Hematopoietic multipotent progenitor cell treated with erythropoietin and hydrocortisone succinate and interleukin-3 and kit ligand, for 17 days (in vitro differentiated cells): Measurements from ENCODE around the gene BYSL.
"Not testable (repeated sequence)": the region's sequence is repeated elsewhere in the genome, so short reads cannot be mapped to it uniquely, and the experiment has no call there.

Source experiments
- DNase-seq: peaks from one replicate; pipeline ENCODE4 v3.0.0-alpha.2; 2015; ENCODE audit warnings: low spot score

The BYSL gene

GRCh38 chr6:41942067-41942851 lies 21.0 kb downstream of the BYSL start:
- DNase-seq, result no peak

GRCh38 chr6:41942882-41943281 lies 21.6 kb downstream of the BYSL start:
- DNase-seq, result not testable (repeated sequence)

DNA sequence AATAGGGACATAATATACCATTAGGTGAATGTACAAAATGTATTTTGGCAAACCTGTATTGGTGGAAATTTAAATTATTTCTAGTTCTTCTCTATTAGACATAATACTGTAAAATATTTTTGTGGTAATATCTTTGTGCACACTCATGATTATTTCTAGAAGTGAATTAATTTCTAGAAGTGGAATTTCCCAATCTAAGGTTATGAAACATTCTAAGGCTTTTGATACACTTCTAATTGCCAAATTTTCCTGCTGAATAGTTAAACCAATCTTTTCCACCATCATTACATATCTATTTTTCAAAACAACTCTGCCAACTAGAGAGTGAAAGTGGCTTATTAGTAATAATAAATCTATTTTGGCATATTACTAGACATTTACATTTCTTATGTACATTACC lies 22.2 kb downstream of the BYSL start:
- DNase-seq, result no peak

DNA sequence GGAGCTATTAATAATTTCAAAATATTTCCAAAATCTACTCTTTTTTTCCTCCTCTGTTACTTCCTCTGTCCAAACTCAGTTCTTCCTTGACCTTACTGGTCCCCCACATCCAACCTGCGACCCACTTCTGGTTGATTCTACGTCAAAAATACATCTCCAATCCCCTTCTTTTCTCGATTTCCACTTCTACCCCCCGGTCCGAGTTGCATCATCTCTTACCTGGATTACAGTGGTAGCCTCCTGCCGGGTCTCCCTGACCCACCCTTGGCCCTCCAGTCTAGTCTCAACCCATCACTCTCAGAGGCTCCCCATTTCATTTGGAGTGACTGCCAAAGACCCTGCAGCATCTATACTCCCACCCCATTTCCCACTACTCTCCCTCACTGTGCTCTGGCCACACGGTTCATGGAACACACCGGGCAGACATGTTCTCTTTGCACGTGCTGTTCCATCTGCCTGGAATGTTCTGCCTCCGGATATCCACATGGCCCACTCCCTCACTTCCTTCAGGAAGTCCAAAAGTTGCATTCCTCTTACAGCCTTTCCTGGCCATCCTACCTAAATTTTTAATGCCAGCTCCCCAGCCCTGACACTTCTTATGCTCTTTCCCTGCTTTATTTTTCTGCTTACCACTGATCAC lies 26.4 kb downstream of the BYSL start:
- DNase-seq, result no peak

- DNase-seq, result no peak
These were observed 33.4 kb downstream of the BYSL start for GRCh38 chr6:41954668-41955067.

GRCh38 chr6:41955412-41955811 lies 34.1 kb downstream of the BYSL start:
- DNase-seq, result no peak

GRCh38 chr6:41957117-41957516 lies 35.8 kb downstream of the BYSL start:
- peak; percentile 48 for DNase-seq

- no peak for DNase-seq
These were observed 36.9 kb downstream of the BYSL start for GRCh38 chr6:41958022-41958856.

DNA sequence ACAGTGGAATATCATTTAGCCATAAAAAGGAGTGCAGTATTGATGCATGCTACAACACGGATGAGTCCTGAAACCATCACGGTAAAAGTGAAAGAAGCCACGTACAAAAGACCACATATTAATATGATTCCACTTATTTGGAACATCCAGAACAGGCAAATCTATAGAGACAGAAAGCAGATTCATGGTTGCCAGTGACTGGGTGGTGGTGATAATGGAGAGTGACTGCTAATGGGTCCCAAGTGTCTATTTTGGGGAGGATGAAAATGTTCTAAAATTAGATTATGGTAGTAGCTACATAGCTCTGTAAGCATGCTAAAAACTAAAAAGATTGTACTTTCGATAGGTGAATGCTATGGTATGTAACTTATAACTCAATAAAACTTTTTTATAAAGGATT lies 38.7 kb downstream of the BYSL start:
- DNase-seq, result peak; percentile 44

DNA sequence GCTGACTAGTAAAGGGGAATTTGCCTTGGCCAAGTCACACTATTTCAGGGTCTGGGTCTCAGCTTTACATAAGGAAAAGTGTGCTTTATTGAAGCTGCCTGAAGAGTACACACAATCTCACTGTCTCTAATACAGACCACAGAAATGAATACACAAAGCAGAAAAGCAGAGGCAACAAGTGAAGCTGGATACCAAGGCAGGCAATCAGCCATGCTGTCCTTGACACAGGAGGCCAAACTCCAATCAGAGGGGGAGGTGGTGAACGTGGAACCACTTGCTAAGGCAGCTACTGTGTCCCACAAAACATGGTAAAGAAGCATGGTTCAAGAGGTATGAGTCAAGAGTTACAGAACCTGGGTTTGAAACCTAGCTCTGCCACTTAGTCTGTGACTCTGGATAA lies 42.1 kb downstream of the BYSL start:
- DNase-seq, result no peak

DNA sequence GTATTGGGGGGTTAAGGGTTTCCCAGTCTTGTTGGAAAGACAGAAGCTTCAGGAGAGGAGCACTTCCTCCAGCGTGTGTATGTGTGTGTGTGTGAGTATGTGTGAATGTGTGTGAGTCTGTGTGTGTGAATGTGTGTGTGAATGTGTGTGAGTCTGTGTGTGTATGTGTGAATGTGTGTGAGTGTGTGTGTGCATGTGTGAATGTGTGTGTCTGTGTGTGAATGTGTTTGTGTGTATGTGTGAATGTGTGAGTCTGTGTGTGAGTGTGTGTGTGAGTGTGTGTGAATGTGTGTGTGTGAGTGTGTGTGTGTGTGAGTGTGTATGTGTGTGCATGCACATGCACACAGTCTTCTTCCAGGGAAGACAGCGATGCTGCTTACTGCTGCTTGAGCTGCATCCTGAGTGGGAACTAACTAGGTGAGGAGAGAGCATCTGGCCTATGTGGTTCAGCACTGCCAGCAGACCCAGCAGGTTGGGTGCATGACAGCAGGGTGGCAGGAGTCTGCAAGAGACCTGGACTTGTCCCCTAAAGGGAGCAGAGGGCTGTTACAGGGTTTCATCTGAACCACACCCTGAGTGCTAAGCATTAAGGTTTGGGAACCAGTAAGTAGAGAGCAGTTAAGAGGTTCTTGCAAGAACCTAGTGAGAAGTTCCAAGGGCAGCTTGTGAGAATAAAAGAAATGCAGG lies 43.0 kb downstream of the BYSL start:
- no peak for DNase-seq

DNA sequence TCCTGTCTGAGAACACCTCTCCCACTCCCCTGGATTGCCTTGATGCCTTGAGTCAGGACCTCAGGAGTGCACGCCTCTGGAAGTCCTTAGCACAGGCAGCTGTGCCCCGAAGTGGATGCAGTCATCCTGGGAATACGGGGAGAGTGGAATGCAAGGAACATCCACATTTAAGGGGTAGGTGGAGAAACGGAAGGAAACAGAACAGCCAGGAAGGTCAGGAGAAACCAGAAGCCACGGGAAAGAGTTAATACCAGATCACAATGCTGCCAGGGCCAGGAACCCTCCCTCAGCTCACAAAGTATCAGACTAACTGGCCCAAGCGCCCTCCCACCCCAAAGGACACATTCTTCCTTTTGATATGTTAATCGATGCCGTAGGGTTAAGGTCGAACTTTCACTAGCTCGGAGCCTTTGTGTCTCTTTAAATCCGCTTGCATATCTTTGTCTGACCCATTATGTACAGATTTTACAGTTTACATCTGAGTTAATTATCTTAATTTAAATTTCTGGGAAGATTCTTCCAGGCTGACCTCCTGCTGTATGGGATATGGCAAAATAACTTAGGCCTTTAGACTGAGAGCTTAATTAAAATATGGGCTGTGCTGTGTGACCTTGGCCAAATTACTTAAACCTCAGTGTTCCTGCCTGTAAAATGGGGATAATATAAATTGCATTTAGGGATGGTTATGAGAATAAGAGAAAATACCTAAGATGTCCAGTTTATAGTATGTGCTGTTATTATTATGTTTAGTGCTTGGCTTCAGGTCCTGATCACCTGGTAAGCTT lies 44.3 kb downstream of the BYSL start:
- no peak for DNase-seq

GRCh38 chr6:41966214-41966920 lies 45.1 kb downstream of the BYSL start:
- no peak for DNase-seq

GRCh38 chr6:41966961-41967311 lies 45.6 kb downstream of the BYSL start:
- DNase-seq, result no peak

DNA sequence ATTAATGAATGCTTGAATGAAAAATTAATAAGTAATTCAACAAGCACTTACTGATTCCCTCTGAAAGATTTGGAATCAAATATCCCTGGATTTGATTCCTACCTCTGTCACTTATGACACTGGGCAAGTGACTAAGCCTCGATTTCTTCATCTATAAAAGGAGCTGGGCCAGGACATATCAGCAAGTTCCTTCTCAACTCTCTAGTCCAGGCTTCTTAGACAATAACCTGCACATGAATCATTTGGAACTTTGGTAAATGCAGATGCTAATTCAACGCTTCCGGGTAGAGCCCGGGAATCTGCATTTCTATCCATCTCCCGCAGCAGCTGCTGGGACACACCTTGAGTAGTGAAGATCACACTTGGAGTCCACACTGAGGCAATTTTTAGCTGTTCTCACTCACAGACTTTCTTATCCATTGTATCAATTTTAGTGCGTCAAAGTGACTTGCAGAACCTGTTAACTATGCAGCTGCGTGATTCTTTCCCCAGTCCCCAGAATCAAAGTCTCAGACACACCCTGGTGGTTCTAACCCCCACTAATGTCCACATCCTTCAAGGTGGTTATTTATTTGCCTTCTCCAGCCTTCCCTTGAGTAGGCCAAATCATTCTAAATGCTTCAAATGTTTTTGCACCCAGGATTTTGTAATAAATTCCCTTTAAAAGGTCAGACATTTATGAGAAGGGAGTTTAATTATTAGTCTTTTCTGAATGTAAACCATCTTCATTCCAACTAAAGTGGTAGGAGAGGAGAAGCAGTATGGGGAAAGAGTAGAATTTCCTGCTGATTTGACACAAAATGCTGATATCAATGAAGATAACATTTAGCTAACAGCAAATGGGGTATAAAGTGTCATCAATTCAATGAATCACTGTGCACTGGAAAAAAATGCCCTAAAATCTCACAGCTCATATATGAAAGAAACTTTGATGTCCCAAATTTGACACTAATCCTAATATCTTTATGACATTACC lies 46.3 kb downstream of the BYSL start:
- no peak for DNase-seq

- no peak for DNase-seq
These were observed 49.1 kb downstream of the BYSL start for GRCh38 chr6:41970436-41970846.

DNA sequence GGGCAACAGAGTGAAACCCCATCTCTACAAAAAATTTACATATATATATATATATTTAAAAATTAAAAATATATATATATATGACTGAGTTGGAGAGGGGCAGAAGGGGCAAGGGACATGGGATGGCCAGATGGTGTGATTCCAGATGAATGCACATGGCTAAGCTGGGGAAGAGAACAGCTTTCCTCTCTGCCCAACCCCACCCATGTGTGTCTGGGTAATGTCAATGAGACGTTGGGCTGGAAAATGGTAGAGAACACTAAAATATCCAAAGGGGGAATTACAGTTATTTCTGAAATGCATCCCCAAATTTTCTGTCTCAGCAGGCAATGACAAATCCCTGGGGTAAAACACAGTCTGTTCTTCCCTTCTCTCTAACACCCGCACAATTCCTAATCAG lies 51.5 kb downstream of the BYSL start:
- DNase-seq, result no peak

- no peak for DNase-seq
These were observed 53.1 kb downstream of the BYSL start for GRCh38 chr6:41974281-41974825.

DNA sequence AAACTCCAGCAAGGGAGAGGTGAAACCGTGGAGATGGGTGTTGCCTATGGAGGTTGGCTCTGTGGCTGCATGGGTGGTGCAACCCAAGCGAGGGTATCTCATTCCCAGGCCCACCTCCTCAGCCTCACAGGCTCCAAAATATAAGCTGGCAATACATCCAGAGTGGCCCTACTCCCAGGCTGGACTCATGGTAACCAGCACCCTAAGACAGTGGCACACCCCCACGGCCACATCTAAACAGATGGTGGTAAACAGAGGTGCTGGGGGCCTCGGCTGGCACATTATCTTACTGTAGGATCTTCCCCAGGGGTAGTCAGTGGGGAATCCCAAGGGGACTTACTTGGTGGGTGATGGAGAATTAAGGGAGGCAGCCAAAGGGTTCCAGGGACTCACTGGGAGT lies 54.0 kb downstream of the BYSL start:
- no peak for DNase-seq
